GM19351 (cell line): ENCODE results near the gene RTN4R.

Experiments used
- ATAC-seq: cut with Tn5 transposase; IDR thresholded peaks from one replicate; pipeline ENCODE4 v1.9.1; 2021; ENCODE audit warnings: mild to moderate bottlenecking, moderate library complexity; ENCODE audit not compliant: unreplicated experiment

The RTN4R gene

GRCh38 chr22:20231514-20232236 lies 36.4 kb downstream of the RTN4R start:
- ATAC-seq, result no peak

- ATAC-seq, result no peak
Measured at GRCh38 chr22:20230777-20231420, 37.2 kb downstream of the RTN4R start.

- ATAC-seq, result no peak
Measured at GRCh38 chr22:20229916-20230775, 38.0 kb downstream of the RTN4R start.

- no peak for ATAC-seq
Measured at GRCh38 chr22:20228939-20229272, 39.2 kb downstream of the RTN4R start.

GRCh38 chr22:20228055-20228938 lies 39.8 kb downstream of the RTN4R start:
- no peak for ATAC-seq

- ATAC-seq, result no peak
Measured at GRCh38 chr22:20227363-20227762, 40.8 kb downstream of the RTN4R start.

GRCh38 chr22:20226760-20227350 lies 41.3 kb downstream of the RTN4R start:
- no peak for ATAC-seq

- ATAC-seq, result no peak
Measured at GRCh38 chr22:20226077-20226716, 41.9 kb downstream of the RTN4R start.

GRCh38 chr22:20225693-20225966 lies 42.5 kb downstream of the RTN4R start:
- no peak for ATAC-seq

- ATAC-seq, result no peak
Measured at GRCh38 chr22:20224917-20225692, 43.0 kb downstream of the RTN4R start.

GRCh38 chr22:20224256-20224626 lies 43.9 kb downstream of the RTN4R start:
- no peak for ATAC-seq

GRCh38 chr22:20223421-20224255 lies 44.5 kb downstream of the RTN4R start:
- ATAC-seq, result no peak

- no peak for ATAC-seq
Measured at GRCh38 chr22:20222764-20223420, 45.2 kb downstream of the RTN4R start.

GRCh38 chr22:20221421-20222340 lies 46.4 kb downstream of the RTN4R start:
- ATAC-seq, result no peak

GRCh38 chr22:20220629-20221026 lies 47.5 kb downstream of the RTN4R start:
- no peak for ATAC-seq

GRCh38 chr22:20219667-20220628 lies 48.2 kb downstream of the RTN4R start:
- no peak for ATAC-seq
